ENCODE measurements around the gene RAPGEF5.

Gene RAPGEF5

DNA sequence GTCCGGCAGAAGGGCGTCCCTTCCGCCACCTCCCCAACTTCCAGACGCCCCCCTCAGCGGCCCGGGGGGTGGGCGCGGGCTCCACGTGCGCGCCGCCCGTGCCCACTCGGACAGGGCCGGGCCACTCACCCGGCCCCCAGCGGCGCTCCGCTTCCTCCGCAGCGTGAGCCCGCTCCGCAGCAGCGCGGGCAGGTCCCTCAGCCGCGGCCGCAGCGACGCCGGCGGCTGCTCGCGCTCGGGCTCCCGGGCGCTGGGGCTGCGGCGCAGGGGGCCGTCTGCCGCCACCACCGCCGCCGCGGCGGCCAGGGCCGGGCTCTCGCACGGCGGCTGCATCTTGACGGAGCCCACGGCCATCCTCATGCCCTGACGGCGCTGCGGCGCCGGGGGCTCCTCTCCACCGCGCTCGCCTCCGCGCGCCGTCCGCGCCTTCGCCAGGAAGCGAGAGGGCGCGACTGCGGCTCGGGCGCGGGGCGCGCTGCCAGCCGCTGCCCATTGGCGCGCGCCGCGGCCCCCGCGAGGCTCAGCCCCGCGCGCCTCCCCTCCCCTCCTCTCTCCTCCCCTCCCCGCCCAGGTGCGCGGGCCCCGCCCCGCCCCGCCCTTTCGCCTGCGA lies at the start of gene RAPGEF5:
TSS of gene RAPGEF5 (minus strand) at position 454 of the 610 bp plus-strand sequence. CDS start at position 360, 94 bp downstream.
- no peak for DNase-seq

DNA sequence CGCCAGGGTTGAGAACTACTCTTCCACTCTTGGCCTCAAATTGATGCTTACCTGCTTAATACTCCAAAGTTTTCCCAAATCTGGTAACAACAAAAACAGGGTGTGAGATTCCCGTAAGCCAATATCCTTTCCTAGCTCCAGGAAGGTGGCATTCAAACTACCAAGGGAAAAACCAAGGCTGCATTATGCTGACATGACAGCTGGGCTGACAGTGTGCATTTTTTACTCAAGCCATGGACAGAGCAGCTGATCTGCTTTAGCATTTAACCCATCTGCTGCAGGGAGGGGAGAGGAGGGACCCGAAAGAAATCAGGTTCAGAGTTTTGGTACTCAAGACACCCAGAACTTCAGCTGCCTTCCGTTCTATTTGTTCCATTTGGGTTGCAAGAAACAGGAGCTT lies 49.8 kb upstream of the RAPGEF5 start:
- no peak for DNase-seq

DNA sequence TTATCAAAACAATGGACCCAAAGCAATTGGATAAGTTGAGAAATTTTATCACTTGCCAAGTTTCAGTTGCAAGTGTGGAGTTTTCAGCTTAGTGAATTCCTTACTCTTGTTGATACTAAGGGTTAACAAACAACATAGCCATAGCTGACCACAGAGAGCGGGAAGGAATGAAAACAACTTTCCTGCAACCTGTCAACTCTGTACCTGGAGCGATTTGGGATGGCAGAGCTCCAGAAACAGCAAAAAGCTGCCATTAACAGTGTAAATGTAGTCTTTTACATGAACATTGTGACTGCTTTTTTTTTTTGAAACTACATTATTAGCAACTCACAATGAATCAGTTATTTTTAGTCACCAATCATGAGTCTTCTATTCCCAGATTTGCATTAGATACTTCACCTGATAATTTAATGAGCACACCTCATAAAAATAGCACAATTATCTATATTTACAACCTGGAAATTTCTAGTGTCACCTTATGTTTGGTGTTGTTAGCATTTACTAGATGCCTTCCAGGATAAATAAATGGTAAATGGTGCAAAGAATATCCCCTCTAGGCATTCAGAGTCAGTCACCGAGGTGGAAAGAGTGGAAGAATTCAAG lies 47.6 kb upstream of the RAPGEF5 start:
- no peak for DNase-seq

DNA sequence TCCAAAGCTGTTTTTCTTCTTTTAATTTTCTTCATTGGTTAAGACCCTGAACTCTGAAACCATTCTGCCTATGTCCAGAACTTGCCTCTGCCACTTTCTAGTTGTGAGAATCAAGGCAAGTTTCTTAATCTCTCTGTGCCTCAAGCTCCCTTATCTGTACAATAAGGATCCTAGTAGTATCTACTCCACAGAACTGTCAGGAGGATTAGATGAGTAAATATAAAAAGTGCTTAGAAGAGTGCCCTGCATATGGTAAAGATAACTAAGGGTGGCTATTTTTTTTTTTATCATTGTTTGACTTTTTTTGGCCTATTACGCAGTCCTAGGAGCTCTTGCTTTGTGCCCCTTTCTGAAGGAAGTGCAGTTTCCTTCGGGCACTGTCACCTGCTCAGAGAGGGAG lies 46.4 kb upstream of the RAPGEF5 start:
- no peak for DNase-seq

GRCh38 chr7:22402250-22402649 lies 45.3 kb upstream of the RAPGEF5 start:
- DNase-seq = no peak

DNA sequence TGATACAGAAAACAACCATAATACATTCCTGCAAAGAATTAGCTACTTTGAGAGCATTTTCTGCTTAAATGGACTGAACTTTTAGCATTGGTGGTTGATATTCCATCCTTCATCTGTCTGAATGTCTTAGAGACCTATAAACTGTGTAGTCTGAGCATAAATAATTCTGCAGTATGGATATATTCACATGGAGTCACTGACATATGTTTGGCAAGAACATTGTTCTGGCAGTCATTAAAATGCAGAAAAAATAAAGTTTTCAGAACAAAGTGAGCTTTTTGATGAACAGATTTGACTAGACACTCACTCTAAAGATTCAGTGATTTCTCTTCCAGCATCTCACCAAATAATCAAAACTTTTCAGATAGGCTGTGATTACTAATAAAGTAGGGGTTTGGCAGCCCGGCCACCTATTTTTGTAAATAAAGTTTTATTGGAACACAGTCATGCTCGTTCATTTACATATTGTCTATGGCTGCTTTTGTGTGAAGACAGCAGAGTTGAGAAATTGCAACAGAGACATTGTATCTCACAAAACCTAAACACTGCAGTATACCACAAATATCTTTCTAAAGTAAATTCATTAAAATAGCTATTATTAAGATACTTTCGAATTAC lies 44.1 kb upstream of the RAPGEF5 start:
- no peak for DNase-seq

DNA sequence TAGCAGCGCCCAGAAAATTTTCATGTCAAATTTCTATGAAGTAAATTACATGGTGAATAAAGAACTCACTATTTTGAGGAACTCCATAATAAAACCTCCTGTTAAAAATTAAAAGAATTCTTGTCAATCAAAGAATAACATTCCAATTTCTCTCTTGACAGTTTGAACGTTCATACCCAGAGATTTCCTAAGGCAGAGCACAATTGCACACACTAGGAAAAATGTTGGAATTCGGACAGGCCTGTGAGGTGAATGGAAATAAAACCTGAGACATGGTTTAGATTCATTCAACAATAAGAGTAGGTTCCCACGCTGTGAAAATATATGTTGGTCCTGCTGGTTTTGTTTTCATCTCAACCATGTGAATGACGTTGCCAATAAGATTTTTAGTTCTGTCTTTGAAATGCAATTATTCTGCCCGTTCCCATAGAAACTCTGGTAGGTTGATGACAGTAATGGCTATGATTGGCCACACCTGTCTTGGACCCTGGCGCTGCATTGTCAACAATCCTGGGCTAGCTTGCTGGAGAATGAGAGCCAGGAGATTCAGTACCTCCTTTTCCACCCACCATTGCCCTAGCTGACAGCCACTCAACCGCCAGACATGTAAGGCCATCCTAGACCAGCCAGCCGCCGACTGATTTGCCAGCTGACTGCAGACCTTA lies 43.3 kb upstream of the RAPGEF5 start:
- no peak for DNase-seq

DNA sequence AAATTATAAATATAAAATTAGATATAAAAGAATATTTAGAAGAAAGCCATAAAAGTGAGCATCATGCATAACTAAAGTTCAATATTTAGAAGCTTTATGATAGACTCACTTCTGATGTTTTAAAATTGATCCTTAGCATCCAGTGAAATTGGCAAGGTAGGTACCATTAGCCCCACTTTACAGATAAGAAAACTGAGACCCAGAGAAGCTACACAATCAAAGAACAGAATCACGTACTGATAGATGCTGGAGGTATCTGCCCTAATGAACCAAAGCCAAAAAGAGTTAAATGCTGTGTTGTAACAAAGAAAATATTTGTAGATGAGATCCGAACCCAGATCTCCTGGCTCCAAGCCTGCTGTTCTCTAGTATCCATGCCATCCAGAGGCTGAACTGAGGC lies 42.6 kb upstream of the RAPGEF5 start:
- DNase-seq = no peak

DNA sequence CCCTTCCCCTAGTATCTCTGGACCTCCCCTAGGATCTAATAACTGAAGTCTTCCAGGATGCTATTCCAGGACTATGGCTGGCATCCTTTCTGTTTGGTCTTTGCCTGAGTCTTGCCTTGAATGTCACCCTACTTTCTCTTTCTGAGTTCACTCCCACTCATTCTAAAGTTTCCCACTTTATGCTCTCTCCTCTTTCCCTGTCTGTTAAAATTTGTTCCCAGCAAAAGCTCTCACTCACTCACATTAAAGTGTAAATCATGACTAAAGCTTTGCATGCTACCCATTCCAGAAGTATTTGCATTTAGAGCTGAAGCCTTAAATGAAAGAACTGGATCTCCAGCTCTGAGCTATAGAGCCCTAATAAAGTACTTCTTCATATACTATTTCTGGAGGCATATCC lies 42.1 kb upstream of the RAPGEF5 start:
- no peak for DNase-seq

DNA sequence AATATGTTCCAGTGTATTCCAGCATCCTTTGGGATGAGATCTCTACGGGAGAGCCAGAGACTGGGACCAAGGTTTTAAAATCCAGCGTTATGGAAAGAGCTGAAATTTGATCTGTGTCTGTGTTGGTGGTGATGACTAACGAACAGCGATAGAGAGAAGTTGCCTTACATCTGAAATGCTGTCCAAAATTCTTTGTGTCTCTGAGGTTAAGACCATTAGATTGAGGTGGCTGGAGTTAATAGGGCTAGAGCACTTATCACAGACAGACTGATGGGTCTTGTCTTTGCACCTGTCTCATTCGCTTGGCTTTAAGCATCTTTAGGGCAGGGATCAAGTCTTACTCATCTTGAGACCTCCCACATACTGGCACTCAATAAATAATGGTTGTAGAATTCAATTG lies 41.0 kb upstream of the RAPGEF5 start:
- no peak for DNase-seq

GRCh38 chr7:22395222-22395621 lies 38.3 kb upstream of the RAPGEF5 start:
- no peak for DNase-seq

DNA sequence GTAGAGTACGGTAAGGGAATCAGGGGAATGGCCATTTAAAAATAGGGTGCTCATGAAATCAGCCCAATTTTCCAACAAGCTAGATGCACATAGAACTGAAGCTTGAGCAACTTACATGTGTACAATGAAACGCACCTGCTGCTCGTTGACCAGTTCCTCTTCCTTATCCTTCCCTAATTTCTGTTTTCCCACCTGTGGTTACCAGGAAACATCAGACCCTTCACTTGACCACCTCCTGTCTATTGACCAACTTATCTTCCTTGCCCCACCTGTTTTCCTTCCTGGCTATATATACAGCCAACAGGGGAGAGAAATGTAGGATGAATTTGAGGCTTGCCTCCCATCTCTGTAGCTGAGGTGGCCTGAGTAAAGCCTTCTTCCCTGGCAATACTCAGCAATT lies 37.8 kb upstream of the RAPGEF5 start:
- DNase-seq = no peak

DNA sequence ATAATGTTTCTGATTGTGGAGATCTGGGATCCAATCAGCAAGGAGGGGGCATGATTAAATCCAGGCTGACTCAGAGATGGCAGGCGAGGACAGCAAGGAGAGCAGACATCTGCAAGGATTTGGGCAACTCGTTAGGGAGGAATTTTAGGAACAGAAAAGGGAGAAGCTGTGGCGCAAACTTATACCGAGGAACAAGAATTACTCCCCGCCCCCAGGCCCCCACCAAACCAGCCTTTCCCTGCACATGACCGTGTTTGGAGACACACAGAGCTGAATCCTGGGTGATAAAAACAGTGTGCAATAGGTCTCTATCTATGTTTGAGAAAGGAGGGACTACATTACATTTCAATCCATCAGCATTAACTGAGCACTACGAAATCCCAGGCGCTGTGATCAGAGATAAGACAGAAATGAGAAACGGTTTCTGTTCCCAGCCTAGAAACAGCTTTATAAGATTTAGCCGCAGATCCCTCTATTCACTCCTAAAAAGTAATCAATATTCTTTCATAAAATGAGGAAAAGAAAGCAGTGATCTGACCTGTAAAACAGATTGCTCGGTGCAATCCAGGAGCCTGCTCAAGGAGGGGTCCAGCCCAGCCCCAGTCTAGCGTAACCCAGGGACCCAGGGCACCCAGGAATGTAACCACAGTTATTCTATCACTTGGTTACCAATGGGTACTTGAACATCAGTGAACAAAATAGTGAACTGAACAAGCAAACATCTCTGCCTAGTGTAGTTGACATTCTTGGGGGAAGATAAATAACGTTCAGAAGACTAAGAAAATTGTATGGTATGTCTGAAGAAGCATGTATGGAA lies 37.2 kb upstream of the RAPGEF5 start:
- peak in 1 of 2 donors; percentile 28 for DNase-seq

DNA sequence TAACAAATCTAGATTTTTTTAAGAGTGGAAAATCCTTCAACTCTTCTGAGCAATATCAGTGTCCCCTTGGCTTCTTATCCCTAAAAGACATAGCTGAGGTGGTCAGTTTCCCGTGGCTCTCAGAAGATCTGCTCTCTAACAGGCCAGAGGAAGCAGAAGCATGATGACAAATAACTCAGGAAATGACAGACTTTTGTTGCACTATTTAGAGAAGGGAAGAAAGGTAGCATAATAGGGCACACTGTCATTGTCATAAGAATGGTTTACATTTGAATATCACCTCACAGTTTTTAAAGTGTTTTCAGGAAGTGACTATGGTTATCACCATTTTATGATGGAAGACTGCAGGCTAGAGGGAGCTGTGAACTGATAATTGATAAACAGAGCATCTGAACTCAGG lies 33.6 kb upstream of the RAPGEF5 start:
- DNase-seq = no peak

DNA sequence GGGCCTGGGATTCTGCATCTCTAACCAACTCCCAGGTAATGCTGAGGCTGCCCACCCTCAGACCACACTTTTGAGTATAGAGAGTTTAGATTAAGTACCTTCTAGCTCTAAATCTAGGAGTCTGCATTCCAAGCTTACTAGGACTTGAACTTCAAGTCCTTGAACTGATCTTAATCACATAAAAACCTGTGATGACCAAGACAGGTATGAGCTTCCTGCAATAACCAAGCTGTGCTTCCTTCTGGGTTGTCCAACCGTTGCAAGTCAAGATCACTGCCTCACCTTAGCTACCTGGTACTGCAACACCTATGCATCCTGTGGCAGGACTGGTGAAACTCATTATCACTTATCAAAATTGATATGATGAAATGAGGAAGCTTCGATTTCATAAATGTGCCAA lies 32.9 kb upstream of the RAPGEF5 start:
- DNase-seq = no peak

- peak in 1 of 2 donors; percentile 40 for DNase-seq
Measured at GRCh38 chr7:22387583-22387982, 30.6 kb upstream of the RAPGEF5 start.

- no peak for DNase-seq
Measured at GRCh38 chr7:22386865-22387264, 29.9 kb upstream of the RAPGEF5 start.

- DNase-seq = no peak
Measured at GRCh38 chr7:22386206-22386858, 29.4 kb upstream of the RAPGEF5 start.

- no peak for DNase-seq
Measured at GRCh38 chr7:22385326-22385725, 28.4 kb upstream of the RAPGEF5 start.

GRCh38 chr7:22380333-22380732 lies 23.4 kb upstream of the RAPGEF5 start:
- DNase-seq = no peak

GRCh38 chr7:22378199-22378980 lies 21.4 kb upstream of the RAPGEF5 start:
- no peak for DNase-seq

GRCh38 chr7:22377703-22378102 lies 20.7 kb upstream of the RAPGEF5 start:
- peak in 1 of 2 donors; percentile 9 for DNase-seq
